Measurements from ENCODE around the gene SCN2B.

Gene SCN2B, protein sequence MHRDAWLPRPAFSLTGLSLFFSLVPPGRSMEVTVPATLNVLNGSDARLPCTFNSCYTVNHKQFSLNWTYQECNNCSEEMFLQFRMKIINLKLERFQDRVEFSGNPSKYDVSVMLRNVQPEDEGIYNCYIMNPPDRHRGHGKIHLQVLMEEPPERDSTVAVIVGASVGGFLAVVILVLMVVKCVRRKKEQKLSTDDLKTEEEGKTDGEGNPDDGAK

DNA sequence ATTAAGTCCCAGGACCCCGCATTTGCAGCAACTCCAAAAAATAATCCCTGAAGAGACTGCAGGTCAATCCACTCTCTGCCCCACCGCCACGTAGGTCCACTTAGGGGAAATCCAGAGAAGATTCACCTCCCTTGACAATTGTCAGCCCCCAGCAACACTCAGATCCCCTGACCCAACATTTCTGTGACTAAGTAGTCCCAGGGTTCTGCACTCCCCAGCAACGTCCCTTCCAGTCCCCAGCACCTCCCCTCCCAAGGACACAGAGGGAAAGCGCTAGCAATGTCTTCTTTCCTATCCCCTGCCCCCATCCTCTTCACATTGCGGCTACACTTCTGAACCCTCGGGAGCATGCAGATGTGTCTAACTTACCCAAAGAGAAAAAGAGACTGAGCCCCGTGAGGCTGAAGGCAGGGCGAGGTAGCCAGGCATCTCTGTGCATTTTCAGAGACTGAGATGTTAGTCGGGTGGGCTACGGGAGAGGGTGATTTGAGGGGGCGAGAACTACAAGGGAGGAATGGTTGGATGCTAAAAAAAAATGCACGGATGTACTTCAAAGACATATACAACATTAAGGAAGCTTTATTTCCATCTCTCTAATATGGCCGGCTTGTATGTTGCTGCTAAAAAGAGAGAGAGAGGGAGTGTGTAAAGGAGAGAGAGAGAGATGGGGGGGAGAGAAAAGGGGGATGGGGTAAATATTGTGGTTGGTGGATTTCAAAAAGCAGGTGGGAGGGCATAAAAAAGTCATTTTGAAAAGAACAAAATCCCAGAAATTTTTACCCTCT, at the start of gene SCN2B:
SCN2B (minus strand) TSS at position 647 of the 785 bp plus-strand sequence; CDS start at position 439, 208 bp downstream.
- H3K4me3 ChIP-seq (ENCODE audit: low read depth, low read length), result no peak within 1 kb of the TSS
- no peak for DNase-seq (ENCODE audit: low read depth)

DNA sequence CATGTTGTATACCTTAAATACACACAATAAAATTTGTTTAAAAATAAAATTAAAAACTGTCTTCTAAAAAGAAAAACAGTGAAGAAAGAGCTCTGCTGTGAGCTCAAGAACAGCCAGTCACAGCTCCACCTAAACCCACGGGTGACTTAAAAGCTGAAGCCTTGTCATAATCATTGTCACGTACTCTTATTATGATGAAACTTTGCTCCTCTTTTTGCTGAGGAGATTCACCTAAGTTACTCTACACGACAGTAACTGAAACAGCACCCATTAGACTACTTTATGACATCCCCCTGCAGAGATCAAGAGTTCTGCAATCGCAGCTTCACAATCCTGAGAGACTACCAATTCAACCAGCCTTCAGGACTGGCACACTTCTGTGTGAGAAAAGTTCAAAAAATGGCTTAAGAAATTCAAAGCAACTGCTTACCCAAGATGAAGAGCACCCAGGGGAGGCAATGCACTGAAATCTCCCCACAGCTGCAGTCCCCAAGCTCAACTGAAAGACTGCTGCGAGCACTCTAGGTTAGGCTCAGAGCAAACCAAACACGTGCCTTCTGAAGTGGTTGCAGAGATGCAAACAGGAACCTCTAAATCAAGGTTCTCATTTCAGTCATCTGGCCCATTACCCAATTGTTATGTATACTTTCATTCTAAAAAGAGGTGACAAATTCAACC, 48.2 kb upstream of the SCN2B start, which contains the start of gene JAML:
JAML (minus strand) TSS at position 501 of the 678 bp plus-strand sequence. CDS start 10,145 bp downstream, outside the sequence.
- DNase-seq (ENCODE audit: low read depth), result no peak
- no peak within 1 kb of the TSS for H3K4me3 ChIP-seq (ENCODE audit: low read depth, low read length)

DNA sequence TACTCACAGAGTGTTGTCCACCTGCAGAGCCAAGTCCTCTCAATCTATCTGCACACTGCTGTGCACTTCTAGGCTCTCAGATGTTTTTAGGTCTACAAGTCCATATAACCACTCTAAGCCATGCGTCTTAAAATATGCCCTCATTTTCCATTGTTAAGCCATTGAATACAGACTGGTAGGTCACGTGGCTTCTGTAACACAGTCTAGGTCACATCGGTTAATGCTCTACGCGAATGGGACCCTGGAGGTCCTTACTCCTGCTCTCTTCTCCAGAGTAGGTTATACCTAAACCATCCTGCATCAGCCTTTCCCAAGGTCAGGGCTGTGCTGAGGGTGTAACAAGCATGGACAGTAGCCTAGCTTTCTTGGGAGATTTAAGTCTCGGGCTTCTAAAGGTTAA, 47.6 kb upstream of the SCN2B start:
- DNase-seq (ENCODE audit: low read depth), result no peak
- H3K4me3 ChIP-seq (ENCODE audit: low read depth, low read length), result no peak overlapping the region

DNA sequence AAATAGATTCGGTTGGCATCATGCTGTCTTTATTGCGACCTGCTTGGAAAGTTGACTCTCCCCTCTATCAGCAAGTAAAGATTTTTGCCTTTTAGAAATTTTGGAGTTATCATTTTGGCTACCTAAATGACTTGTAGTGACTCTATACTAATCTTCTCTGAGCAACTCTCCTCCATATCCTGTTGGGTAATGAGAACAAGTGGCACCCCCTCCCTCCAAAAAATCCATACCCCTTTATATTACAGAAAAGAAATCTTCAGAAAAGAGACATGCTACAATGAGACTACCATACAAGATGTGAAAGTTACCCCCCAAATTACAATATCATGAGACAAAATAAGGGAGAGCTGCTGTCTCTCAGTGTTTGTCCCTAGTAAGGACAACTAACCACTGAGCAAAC, 47.1 kb upstream of the SCN2B start:
- DNase-seq (ENCODE audit: low read depth), result no peak
- no peak overlapping the region for H3K4me3 ChIP-seq (ENCODE audit: low read depth, low read length)

DNA sequence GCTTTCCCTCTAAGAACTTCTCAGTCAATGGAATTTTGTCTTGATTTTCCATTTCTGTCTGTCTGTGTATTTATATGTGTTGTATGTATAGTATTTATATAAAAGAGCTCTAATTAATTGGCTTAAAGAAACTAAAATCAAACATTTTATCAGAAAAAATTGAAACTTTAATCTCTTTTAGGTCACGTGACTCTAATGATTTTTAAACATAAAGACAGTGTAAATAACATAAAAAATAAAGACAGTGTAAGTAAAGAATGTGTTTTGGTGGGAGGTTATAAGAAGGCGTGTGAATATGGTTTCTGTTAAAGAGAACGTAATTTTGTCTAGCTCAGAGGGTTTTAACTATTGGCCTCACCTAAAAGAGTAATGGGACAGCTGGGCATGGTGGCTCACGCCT, 46.0 kb upstream of the SCN2B start:
- no peak for DNase-seq (ENCODE audit: low read depth)
- no peak overlapping the region for H3K4me3 ChIP-seq (ENCODE audit: low read depth, low read length)

DNA sequence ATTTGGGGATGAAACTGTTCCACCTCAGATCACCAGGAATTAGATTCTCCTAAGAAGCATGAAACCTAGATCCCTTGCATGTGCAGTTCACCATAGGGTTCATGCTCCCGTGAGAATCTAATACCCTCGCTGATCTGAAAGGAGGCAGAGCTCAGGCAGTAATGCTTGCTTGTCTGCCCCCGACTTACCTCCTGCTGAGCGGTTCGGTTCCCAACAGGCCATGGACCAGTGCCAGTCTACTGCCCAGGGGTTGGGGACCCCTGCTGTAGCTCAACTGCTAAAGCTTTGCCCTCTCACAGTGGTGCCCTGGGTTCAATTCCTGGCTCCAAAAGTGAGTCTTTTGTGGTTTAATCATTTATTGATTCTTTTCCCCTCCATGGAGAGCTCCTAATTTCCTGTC, 45.0 kb upstream of the SCN2B start:
- no peak overlapping the region for H3K4me3 ChIP-seq (ENCODE audit: low read depth, low read length)
- no peak for DNase-seq (ENCODE audit: low read depth)

DNA sequence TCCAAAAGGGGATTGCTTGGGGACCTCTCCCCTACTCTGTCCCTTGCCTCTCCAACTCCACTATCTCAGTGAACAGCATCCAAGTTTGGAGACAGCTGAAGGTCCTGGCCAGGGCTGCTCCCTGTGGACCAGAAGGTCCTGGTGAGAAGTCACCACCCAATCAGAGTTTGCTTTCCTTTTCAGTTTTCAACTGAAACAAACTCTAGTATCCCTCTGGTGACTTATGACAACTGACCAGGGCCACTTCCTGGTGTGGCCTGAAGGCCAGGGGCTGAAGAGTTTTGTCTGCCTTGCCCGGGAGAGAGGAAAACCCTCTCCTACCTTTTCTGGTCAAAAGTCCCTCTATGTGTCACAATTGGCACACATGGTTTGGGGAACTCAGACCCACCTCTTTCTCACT, 43.3 kb upstream of the SCN2B start:
- H3K4me3 ChIP-seq (ENCODE audit: low read depth, low read length), result no peak overlapping the region
- no peak for DNase-seq (ENCODE audit: low read depth)

DNA sequence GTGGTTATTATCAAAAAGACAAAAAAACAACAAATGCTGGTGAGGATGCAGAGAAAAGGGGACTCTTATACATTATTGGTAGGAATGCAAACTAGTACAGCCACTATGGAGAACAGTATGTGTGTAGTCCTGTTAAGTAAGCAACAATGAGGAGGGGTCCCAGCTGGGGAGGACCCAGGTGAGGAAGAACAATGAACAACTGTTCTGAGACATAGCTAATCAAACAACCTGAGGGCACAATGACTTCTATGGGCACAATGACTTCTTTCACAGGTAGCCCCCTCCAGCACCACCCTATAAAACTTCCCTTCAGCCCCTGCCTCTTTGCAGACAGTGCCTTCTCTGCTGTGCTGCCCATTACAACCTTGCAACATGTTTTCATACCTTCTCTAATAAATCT, 42.8 kb upstream of the SCN2B start:
- no peak overlapping the region for H3K4me3 ChIP-seq (ENCODE audit: low read depth, low read length)
- no peak for DNase-seq (ENCODE audit: low read depth)

DNA sequence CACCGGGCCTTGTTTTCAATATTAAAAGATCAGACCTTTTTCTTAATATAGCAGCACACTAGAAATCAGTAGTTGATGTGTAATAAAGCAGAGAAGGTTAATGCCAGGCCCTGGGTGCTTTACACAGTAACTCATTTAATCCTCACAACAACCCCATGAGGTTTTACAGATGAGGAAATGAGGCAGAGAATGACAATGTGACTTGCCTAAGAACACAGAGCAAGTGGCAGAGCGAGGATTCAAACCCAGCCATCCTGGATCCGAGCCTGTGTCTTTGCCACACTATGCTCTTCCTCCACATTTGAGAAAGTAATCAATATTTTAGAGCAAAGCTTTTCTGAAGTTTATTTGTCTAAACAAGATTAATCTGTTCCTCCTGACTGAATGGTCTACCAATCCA, 41.1 kb upstream of the SCN2B start:
- H3K4me3 ChIP-seq (ENCODE audit: low read depth, low read length), result no peak overlapping the region
- DNase-seq (ENCODE audit: low read depth), result no peak

DNA sequence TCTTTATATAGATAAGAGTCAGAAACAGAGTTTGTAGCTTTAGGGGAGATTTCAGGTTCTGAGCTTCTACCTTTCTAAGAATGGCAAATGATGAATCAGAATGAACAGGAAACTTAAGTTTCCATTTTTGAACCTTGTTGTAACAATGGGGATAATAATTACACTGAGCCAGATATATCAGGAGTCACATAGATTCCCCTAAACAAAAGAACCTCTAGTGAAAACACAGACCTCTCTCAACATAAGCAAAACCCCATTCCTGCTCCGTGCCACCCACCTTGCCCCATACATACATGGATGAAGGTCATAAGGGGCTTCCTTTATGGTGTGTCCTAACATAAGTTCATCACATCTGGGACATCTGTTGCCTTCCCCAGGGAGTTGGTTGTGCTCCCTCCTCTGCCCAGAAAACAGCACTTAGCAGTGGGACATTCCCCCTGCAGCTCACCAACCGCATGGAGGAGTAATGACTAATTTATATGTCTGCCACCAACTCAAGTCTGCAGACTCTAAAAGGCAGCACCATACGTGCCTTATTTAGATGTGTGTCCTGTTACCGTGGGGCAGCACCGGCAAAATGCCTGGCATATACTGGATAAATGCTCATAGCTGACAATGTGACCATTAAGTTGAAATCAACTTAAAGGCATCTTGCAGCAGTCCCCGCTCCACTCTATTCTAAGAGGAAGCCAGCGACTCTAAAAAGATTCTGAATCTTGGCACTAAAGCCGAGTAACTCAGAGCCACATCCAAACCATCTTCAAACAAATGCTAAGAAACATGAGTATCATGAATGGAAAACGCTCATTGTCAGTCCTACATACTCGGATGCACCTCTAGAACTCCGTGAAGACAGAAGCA, 40.4 kb upstream of the SCN2B start:
- DNase-seq (ENCODE audit: low read depth), result no peak
- H3K4me3 ChIP-seq (ENCODE audit: low read depth, low read length), result no peak overlapping the region

DNA sequence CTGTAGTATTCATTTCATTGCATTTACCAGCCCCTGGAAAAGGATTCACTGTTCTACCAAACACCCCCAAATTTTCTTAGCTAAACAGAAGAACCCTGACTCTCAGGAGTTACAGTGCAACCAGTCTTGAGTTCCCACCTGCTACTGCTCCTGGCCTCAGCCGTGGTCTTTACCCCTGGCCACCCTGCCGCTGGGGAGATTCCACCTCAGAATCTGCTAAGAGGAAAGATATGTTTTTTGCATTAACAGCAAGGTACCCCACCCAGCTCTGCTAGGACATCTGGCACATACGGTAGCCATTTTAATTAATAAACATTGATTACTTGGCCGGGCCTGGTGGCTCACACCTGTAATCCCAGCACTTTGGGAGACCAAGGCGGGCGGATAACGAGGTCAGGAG, 39.3 kb upstream of the SCN2B start:
- H3K4me3 ChIP-seq (ENCODE audit: low read depth, low read length), result no peak overlapping the region
- DNase-seq (ENCODE audit: low read depth), result no peak

DNA sequence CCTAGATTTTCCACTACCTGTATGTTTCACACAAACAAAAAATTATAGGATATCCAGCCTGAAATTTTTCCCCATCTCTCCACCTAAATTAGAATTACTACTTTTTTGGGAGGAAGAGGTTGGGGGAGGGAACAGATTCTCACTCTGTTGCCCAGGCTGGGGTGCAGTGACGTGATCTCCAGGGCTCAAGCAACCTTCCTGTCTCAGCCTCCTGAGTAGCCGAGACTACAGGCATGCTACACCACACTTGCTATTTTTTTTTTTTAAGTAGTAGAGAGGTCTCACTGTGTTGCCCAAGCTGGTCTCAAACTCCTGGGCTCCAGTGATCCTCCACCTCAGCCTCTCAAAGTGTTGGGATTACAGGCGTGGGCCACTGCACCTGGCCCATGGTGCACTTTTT, 38.8 kb upstream of the SCN2B start:
- H3K4me3 ChIP-seq (ENCODE audit: low read depth, low read length), result no peak overlapping the region
- no peak for DNase-seq (ENCODE audit: low read depth)

DNA sequence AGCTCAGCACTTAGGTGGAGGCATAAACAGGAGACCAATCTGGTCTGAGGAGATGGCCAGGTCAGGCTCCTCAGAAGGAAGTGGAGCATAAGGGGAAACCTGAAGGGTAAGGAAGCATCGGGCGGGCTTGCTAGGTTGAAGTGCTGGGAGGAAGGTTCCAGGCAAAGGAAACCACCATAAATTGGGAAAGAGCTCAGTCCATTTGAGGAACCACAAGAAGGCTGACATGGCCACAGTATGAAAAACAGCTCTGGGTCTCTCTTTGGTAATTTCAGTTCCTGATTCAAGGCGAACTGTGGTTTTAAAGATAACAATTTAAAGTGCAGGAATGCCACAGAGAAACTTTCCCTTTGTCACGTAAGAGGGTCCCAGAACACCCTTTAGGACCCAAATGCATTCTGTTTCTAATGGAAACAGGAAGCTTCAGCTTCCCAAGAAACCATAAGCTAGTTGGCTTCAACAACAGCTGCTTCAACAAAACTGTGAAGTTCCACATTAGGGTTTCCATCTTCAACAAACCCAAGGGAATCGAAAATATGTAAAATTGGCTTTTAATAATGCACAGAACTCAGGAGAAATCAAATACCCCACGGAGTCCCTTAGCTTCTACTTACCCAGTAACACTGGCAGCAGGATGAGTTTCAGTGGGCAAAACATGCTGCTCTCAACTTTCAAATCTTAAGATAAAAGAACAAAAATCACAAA, 37.9 kb upstream of the SCN2B start:
- DNase-seq (ENCODE audit: low read depth), result no peak

DNA sequence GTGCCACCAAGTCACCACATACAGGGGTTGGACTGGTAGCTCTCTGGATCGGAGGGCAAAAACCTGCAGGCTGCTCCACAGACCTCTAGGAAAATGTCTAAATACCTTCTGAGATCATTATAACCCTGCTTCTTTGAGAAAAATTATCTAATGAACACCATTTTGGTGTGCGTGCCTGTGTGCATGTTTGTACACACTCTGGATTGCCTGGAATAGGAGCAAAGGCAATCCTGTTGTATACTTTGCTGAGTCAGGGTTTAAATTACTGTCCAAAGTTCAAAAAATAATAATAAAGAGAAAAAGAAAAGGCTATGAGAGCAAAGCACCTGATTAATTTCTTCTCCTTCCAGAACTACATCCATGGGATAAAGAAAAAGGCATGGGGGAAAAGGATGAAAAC, 37.3 kb upstream of the SCN2B start:
- no peak for DNase-seq (ENCODE audit: low read depth)
- H3K4me3 ChIP-seq (ENCODE audit: low read depth, low read length), result no peak overlapping the region

More for the DNA sequence above, 37.9 kb upstream of the SCN2B start:
- H3K4me3 ChIP-seq (ENCODE audit: low read depth, low read length), result no peak overlapping the region

DNA sequence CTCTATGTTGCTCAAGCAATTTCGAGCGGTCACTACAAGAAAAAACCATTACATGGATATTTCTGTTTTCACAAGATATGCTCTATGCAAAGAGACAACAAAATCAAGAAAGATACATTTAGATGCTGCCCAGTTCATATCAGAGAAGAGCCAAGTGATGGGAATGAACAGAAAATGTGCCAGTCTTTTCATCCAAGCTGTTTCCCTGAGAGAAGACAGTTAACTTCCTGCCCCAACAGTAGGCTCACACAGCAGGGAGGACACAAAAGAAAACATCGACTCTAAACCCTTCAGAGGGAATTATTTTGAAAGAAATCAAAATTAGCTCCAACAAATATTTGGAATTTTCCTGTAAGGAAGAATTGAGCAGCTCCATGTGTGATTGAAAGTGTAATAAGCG, 36.8 kb upstream of the SCN2B start:
- no peak for DNase-seq (ENCODE audit: low read depth)
- no peak overlapping the region for H3K4me3 ChIP-seq (ENCODE audit: low read depth, low read length)

DNA sequence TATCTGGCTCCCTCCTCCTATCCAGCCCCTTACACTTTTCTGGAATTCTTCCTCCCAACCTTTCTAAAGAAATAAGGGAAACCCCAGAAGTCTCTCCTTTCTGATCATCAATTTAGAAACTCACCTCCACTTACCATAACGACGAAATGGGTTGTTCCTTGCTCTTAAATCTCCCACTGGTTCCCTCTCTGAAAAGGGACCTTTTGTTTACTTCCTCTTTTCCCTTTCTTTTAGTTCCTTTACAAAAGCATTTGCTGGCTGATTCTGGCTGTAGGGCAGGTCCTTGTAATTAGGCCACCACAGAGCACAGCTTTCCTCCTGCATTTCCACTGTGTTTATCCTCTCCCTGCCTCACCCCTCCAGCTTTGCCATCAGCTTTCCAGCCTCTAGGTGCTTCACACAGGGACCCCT, 36.3 kb upstream of the SCN2B start:
- H3K4me3 ChIP-seq (ENCODE audit: low read depth, low read length), result no peak overlapping the region

DNA sequence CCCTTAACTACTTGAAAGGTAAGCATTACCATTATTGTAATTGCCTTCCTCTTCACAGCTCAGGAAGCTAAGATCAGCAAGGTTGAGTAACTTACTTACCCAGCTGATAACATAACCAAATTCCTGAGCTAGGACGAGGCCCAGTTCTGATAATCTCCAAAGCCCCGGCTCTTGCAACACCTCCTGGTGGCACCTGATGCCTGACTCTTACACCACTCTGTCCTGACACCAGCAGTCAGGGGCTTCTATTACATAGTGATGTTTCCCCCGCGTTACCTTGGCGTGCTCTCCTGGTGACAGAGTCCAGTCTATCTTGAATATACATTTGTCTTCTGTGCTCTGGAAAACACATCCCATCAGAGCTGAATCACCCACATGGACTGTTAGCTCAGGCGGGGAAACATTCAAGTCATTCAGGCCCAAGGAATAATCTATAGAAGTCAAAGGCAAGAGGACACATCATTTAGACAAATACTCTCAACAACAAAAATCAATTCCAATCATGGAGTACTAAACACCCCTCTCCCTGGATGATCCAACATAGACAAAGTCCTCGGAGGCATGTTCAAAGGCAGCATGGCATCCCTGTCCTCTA, 35.8 kb upstream of the SCN2B start:
- H3K4me3 ChIP-seq (ENCODE audit: low read depth, low read length), result no peak overlapping the region
- DNase-seq (ENCODE audit: low read depth), result no peak

More for the DNA sequence above, 36.3 kb upstream of the SCN2B start:
- DNase-seq (ENCODE audit: low read depth), result no peak

DNA sequence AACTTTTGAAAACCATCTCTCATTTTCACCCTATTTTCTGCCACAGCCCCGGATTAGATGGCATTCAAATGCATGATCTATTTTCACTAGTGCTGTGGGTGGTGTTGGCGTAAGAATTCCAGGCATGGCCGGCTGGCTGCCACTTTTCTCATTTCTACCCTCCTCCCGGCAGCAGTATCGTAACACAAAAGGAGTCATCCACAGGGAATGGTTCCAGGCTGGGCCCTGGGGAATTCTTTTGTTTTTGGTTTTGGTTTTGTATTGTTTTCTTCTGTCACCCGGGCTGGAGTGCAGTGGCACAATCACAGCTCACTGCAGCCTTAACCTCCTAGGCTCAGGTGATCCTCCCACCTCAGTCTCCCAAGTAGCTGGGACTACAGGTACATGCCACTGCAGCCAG, 34.6 kb upstream of the SCN2B start:
- no peak for DNase-seq (ENCODE audit: low read depth)
- H3K4me3 ChIP-seq (ENCODE audit: low read depth, low read length), result no peak overlapping the region

DNA sequence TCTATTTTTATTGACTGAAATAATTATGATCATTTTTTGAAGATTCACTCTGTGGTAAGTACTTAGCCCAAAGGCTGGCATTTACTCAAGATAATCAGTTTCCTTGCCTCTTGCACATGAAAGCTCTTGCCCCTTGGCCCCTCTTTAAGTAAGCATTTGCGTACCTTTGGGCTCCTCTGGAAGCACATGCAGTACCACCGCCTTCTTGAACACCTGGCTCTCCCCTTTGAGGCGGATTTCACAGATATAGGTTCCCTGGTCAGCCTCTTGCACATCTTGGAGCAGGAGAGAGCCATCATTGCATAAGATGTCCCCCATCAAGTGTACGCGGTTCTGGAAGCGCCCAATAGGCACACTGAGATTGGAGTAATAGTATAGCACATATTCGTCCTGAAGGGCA, 33.9 kb upstream of the SCN2B start:
- no peak for DNase-seq (ENCODE audit: low read depth)
- no peak overlapping the region for H3K4me3 ChIP-seq (ENCODE audit: low read depth, low read length)

Measured in skeletal muscle cell (primary cell).